Fibroblast of lung (primary cell): ENCODE data around the gene PPIE.

Source experiments
- CTCF ChIP-seq, 2 donors: IDR thresholded peaks in 1 of 2; conservative IDR thresholded peaks in 1 of 2; 1 replicate in 1 of 2; 2 replicates in 1 of 2; pipeline ENCODE4 v1.5.1; 2011 to 2012; ENCODE audit warnings: low read length in 2 of 2, control low read depth in 1 of 2, inconsistent platforms in 1 of 2, low read depth in 1 of 2, mild to moderate bottlenecking in 1 of 2
- EZH2 ChIP-seq: IDR thresholded peaks from 2 replicates; pipeline ENCODE4 v1.5.1; 2012; ENCODE audit warnings: low read length, control low read depth, mild to moderate bottlenecking; ENCODE audit errors: missing control alignments

- TF ChIP-seq CTCF (conservative IDR thresholded peaks at IDR 0.05 in 1 of 2, IDR thresholded peaks at IDR 0.05 in 1 of 2; ENCODE audit: low read depth in 1 of 2, low read length in 2 of 2) (no peak), EZH2 (no peak)
Observed at GRCh38 chr1:39727221-39727931, 11.3 kb upstream of the PPIE start.
